NCI-H2196 (cell line): ENCODE results near the gene TIAM2.
"Not testable (repeated sequence)": the region's sequence is repeated elsewhere in the genome, so short reads cannot be mapped to it uniquely, and the experiment has no call there.

ENCODE experiments used
- DNase-seq: peaks from one replicate; lab custom pipeline; 2025; ENCODE audit not compliant: unreplicated experiment; lab: John Stamatoyannopoulos, UW

The TIAM2 gene

DNA sequence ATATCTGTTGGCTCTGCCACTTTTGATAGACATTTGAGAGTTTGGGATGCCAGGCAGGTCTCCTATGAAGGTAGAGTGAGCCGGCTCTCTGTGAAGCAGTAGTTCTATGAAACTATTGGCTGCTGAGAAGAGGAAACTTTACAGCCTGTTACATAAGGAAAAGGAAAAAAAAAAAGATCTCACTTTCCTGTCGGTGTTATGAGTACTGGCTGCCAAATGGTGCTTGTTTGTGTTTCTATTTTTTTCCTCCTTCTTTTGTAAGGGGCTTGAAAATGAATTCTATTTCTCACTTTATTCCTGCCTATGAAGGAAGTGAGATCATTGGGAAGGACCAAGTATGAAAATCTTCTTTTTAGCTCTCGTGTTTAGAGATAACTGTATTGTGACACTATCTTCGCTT, 195.6 kb downstream of the TIAM2 start:
- no peak for DNase-seq

DNA sequence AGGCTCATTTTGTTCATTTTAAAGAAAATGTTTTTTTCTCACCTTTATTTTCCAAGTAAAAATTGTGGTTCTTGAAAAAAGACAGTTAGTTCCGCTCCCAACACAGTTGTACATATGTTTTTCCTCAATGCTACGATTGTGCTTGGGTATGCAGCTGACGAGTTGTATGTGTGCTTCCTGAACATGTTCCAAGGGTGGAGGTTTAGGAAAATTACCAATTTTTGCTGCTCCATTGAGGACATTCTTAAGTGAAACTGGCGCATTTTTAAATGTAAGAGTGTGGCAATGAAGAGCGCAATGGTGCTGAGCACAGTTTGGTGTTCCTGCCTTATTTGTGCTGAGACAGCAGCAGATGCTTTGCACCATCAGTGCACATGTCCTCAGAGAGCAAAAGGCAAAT, 198.4 kb downstream of the TIAM2 start:
- no peak for DNase-seq

DNA sequence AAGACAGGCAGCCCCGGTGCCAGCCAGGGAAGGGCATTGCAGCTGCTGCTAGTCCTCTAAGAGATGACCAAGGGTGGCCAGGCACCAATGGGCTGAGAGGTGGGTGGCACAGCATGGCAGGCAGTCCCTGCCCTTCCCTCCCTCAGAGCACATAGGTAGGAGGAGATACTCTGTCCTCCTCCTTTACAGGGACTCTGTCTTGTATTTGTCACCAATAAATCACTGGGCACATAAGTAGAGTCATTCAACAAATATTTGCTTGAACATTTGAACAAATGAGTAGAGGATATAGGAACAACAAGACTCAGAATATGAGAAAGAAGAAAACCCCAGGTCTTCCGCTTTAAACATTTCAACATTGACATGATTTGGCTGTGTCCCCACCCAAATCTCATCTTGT, 199.3 kb downstream of the TIAM2 start:
- DNase-seq: no peak

DNA sequence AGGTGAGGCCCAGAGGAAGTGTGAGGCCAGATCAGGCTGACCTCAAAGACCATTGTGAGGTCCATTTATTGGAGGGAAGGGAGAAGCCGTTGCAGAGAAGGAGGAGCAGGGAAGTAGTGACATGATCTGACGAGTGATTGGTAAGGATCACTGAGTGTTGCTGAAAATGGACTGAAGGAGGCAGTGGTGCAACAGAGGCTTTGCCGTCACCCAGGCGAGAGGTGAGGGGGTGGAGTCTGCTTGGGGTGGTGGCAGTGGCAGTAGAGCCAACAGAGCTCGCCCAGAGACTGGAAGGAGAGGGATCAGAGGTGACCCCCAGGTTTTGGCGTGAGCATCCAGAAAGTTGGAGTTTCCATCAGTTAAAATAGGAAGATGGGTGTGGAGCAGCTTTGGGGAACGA, 200.8 kb downstream of the TIAM2 start:
- no peak for DNase-seq

DNA sequence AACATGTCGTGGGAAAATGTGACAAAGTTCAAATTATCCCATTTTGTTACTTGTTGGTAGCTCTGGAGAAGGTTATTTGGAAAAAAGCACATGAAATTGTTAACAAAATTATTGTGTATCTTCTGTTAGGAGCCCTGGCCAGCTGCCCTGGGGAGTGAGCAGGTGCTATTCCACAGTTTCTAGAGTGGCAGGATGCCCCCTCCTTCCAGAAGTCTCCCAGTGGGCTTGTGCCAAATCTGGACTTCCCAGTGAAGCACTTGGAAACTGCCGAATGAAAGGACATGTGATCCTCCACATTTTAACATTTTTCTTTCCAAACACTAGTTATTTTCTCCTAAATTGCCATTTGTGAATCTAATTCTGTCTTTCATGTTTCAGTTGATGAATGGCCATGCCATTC, 201.8 kb downstream of the TIAM2 start:
- no peak for DNase-seq

DNA sequence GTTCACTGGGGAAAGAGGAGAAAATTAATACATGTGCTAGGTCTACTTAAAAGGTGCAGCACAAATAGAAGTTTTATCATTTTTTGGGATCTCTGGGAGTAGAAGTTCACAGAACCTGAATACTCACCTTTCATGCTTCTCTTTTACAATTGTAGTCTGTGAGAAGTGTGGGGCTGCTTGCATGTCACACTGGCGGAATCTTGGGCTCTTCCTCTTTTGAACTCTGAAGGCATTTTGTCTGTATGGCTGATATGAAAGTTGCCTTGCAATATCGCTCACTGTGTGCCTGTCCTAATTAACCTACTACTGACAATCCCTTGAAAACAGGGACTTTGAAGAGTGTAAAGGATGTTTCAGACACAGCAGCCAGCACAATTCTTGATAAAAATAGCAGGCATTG, 202.8 kb downstream of the TIAM2 start:
- no peak for DNase-seq

DNA sequence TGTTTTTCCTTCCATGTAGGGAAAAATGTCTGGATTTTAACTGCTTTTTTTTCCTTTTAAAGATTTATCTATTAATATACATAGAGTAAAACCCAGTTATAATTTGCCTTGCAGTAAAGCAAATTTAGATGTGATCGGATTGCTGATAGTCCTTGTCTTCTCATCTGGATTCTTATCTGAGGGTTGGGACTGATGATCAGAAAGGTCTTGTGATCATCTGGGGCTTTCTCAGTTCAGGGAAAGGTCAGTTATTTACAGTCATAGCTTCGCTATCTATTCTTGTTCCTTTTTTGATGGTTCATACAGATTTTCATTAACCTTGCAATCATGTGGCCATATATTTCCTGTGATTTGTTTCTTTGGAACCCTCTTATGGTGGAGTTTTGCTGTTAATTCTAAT, 204.9 kb downstream of the TIAM2 start:
- no peak for DNase-seq

DNA sequence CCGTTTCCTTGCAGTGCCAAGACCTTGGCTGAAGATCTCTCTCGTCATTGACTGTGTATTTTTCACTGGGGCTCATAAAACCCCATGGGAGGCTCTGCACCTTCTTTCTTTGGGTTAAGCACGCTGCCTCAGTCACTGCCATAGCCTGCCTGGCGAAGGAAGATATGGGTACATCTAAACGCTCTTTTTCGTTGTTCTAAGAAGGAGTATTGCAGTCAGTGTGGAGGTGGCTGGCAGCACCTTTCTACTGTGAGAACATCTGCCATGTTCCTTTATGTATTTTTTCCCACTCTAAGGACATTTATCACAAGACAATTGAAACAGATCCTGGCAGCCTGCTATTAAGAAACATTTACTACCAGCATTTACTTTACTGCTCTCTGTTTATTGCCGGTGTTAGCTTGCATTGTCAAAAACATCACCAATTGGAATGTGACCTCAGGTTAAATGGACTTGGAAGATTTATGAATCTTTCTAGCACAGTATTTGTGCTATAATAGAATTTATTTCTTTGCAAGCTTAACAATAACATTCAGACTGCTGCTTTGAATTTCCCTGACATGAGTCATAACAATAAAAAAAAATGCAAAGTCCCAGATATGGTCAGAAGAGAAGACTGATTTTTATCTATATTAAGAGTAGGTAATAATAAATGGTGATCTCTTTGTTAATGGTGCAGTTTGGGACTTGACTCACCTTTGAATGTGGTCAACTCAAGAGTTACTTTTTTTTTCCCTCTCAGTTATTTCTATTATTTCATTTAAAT, 206.5 kb downstream of the TIAM2 start:
- DNase-seq: no peak

DNA sequence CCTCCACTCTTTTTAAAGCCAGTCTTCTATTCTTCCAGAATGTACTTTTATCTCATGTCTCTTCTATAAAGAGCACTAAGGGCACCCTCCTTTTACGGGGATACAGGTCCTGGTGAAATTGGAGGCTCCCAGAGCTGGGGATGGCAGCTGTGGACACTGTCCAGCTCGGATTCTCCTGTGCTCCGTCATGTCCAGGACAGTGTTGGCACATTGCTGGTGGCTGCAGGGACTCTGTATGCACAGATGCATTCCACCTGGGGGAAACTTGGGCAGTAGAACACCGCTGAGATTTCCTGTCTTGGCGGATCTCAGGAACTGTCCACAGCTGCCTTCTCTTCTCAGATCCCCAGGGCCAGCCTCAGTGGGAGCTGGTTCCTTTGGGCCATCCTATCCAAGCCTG, 212.1 kb downstream of the TIAM2 start:
- DNase-seq: no peak

DNA sequence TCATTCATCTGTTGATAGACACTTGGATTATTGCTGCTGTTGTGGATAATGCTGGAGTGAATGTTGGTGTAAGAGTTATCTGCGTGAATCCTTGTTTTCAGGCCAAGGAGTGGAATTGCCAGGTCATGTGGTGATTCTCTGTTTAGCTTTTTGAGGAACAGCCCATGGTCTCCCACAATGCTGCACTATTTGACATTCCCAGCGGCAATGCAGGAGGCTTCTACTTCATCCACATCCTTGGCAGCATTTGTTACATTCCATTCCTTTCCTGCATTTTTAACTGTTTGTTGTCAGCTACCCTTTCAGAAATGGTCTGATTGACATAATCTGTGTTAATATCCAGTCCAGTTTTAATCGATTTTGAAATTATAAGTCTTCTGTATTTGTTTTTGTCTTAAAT, 217.0 kb downstream of the TIAM2 start:
- no peak for DNase-seq

DNA sequence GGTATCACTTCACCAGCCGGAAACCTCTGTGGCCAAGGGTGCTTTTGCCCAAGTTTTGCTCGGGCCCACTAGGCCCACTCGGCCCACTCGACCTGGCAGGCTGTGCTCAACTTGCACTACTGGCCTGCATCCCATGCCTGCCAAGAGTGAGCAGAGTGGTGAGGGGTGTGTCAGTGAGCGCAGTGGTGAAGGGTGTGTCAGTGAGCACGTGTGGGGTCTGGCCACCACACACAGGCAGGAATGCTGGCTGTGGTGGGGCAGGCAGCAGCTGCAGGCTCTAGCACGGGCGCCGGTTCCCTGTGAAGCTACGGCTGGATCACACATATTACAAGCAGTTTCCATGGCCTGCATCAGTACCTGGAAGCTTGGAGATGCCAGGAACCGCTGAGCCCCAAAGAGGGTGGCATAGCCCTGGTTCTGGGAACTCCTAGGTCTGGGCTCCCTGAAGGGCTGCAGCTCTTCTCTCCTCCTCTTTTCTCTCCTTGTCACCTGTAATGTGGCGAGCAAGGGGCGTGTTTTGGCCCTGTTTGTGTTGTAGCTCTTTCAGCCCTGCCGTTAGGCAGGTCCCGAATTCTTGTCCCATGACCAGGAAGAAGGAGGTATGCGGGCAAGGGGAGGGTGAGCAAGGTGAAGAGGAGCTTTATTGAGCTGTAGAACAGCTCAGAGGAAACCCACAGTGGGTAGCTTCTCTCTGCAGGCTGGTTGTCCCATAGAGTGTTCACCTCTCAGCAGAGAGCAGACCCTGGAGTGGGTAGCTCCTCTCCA, 217.7 kb downstream of the TIAM2 start:
- no peak for DNase-seq

DNA sequence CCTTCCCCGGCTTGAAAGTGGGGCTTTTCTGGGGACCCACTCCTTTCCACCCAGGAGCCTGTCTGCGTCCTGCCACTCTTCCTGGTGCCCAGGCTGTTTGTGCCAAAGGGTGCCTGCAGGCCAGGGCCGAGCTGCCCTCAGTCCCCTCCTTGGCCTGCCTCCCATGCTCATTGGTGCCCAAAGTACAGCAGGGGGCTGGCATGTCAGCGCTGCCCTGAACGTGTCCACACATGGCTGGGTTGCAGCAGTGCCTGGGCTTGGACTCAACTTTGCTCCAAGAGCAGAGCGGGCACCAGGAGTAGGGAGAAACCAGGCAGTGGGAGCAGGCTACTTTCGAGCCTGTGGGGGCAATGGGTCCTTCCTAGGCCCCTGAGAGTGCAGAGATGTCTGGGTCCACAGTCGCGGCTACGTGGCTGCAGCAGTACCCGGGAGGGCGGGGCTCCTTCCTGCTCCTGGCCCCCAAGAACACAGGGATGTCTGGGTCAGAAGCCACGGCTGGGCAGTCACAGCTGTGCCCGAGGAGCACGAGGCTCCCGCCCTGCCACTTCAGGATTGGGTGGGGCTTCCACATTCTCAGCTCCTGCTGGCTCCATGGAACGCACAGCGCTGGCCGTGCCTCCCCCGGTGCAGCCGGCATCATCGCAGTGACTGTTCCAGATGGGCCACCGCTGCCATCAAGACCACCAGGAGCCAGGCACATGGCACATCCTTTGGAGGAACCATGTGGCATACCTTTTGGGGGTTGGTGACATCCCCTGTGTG, 218.7 kb downstream of the TIAM2 start:
- no peak for DNase-seq

DNA sequence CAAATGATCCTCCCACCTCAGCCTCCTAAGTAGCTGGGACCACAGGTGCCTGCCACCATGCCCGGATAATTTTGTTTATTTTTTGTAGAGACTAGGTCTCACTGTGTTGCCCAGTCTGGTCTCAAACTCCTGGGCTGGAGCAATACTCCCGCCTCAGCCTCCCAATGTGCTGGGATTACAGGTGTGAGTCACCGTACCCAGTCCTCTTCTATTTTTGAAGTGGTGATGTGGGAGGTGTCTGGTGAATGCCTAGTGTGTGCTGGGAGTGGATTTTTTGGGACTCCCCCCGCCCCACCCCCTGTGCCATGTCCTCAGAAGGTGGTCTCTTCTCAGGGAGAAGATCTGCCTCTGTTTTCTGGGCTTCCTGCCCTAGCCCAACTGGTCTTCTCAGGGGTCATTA, 220.8 kb downstream of the TIAM2 start:
- DNase-seq: no peak

DNA sequence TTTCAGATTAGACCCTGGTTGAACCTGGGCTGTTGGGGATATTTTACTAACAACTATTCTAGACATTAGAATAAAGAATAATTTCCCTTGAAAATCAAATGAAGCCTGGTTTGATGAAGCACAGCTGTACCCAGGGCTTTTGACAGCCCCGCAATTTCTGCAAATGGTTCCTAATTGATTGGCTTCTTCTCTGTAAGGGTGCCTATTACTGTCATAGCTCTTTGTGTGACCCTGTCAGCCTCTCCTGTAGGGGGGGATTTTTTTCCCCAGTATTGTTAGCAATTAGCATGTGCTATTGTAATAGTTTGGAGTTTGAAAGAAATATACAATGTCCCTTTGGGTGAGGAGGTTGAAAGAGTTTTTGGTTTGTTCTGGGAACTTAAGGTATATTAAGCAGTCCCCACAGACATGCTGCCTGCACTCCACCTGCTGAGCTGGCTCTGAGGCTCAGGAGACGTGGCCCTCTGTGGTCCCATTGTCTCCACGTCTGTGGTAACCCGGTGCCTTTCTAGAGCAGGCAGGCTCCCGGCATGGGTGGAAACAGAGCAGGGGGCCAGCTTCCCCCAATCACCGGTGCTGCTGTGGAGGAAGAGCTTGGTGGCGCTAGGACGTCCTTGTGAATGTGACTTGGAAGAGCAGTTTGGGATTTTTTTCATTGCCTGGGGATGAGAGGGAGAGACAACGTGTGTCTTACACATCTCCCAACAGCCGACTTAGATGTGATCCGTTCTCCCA, 221.4 kb downstream of the TIAM2 start:
- no peak for DNase-seq

DNA sequence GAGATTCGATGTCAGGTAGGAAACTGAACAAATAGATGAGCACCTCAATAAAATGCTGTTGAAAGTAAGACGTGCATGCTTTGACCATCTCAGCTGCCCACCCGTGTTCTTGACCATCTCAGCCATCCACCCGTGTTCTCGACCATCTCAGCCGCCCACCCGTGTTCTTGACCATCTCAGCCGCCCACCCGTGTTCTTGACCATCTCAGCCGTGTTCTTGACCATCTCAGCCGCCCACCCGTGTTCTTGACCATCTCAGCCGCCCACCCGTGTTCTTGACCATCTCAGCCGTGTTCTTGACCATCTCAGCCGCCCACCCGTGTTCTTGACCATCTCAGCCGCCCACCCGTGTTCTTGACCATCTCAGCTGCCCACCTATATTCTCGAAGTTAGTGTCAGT, 223.6 kb downstream of the TIAM2 start:
- not testable (repeated sequence) for DNase-seq

DNA sequence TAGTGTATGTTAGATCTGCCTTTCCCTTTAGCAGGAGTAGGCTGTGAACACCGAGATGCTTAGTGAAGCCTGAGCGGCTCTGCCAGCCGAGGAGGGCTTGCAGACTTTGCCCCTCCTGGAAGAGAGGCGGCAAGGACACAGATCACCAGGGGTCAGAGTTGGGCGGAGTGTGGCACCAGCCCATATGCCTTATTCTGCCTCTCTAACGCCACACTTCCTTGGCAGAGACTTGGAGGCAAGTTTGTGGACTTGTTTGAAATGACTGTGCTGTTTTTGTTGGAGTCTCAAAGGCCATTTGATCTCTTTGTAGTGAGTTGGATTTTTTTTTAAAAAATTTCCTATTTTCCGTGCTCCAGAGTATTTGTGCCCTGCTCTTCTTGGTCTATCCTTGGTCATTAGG, 224.2 kb downstream of the TIAM2 start:
- DNase-seq: no peak

DNA sequence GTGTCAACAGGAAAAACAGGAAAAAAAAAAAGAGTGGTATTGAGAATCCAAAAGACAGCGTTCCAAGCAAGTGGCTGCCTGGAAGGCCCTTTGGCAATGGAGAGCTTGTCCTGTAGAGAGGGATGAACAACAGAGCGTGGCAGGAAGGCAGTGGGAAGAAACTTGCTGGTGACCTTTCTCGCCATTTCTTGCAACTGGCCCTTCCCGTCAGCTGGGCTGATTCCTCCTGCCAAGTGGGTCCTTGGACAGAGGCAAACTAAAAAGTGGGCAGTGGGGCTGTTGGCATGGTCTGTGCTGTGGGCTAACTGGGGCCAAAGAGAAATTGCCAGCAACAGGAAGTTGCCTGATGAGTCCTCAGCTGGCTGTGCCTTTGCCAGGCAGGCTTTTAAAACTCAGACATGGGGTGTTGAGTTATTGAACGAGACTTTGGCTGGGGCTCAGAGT, 224.8 kb downstream of the TIAM2 start:
- DNase-seq: no peak

DNA sequence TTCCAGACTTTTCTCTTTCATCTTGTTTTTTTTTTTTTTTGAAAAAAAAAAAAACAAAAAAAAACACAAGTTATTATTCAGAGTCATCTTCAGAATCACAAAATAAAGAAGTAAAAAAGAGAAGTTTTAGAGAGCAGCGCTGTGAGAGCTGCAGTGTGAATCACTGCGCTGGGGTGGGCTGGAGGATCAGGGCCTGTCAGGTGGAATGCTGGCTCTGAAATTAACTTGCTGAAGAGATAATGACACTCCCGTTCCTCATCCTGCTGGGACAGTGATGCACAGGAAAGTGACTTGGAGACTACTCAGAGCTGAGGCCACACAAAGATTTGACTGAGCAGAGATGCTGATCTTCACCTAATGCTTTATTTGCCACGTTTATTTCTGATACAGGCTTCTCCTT, 226.0 kb downstream of the TIAM2 start:
- DNase-seq: no peak

DNA sequence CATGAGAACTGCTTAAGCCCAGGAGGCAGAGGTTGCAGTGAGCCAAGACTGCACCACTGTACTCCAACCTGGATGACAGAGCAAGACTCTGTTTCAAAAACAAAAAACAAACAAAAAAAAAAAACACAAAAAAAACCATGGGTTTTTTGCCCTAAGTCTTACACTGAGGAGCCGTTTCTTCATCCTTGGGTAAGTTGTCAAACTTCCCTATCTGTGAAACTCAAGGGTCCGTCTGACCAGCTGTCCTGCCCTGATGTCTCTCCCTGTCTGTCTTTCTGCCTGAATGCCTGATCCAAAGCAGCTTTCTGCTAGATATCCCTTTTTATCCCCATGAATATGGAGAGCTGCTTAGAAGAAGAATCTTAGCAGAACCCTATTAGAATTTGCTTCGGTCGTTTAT, 227.4 kb downstream of the TIAM2 start:
- no peak for DNase-seq

DNA sequence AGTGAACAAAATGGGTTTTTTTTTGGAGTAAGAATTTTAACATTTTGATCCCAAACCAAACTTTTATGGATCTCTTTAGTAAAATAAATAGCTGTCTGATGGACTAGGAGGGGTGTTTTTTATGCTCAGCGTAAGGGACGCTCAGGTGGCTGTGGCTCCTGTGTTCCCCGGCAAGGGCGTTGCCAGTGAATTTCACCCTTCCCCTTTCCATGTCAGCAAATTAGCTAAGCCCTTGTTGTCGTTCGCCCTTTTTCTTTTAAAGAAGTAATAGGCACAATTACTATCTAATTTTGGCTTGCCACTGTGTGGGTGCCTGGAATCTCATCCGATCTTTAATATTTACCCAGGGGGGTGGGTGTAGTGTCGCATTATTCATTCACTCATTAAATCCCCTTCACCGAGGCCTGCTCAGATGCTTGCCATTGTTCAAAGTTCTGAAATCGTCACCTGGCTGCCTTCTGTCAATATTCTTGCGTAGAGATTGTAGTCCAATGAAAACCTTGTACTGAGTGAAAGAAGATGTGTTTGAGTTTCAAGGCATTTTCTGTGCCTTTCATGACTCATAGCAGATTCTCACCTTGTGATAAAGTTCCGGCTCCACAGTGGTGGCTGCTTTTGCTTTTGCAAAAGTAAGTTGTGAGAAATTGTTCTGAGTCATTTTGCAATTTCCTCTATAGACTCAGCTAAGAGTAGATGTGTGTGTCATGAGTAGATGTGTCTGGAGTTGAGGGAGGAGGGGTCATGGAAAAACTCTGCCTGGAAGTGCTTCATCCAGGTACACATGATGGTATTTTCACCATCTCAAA, 228.7 kb downstream of the TIAM2 start:
- DNase-seq: no peak
